DOHH2 (cell line): Measurements from ENCODE around the gene PCBD1.

Experiments
- EZH2phosphoT487 ChIP-seq: fragments of 200-600 bp; sonication (generic); IDR thresholded peaks from 2 replicates; pipeline ENCODE4 v1.6.1; 2017; ENCODE audit warnings: borderline replicate concordance, mild to moderate bottlenecking, antibody characterized with exemption, low read length, moderate library complexity, mixed read lengths
- TF ChIP-seq, protein P1 (sequence below): fragments of 200-600 bp; sonication (generic); IDR thresholded peaks from one replicate; pipeline ENCODE4 v1.5.1; 2014; ENCODE audit warnings: antibody characterized with exemption, mild to moderate bottlenecking, low read depth, low read length; ENCODE audit not compliant: poor library complexity, severe bottlenecking

GRCh38 chr10:70912556-70912955 is 24.2 kb upstream of the PCBD1 start:
- TF ChIP-seq, protein P1, sequence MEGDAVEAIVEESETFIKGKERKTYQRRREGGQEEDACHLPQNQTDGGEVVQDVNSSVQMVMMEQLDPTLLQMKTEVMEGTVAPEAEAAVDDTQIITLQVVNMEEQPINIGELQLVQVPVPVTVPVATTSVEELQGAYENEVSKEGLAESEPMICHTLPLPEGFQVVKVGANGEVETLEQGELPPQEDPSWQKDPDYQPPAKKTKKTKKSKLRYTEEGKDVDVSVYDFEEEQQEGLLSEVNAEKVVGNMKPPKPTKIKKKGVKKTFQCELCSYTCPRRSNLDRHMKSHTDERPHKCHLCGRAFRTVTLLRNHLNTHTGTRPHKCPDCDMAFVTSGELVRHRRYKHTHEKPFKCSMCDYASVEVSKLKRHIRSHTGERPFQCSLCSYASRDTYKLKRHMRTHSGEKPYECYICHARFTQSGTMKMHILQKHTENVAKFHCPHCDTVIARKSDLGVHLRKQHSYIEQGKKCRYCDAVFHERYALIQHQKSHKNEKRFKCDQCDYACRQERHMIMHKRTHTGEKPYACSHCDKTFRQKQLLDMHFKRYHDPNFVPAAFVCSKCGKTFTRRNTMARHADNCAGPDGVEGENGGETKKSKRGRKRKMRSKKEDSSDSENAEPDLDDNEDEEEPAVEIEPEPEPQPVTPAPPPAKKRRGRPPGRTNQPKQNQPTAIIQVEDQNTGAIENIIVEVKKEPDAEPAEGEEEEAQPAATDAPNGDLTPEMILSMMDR = no peak
- no peak for TF ChIP-seq EZH2phosphoT487
